ENCODE data around the gene KCTD5.

Gene KCTD5

GRCh38 chr16:2752850-2753732 is 70.8 kb downstream of the KCTD5 start:
- DNase-seq = peak; percentile 95

GRCh38 chr16:2753733-2754020 is 71.4 kb downstream of the KCTD5 start:
- DNase-seq = peak; percentile 39

- DNase-seq = no peak
These were observed 72.8 kb downstream of the KCTD5 start for GRCh38 chr16:2755158-2755557.

- DNase-seq = no peak
These were observed 74.1 kb downstream of the KCTD5 start for GRCh38 chr16:2756288-2757015.

GRCh38 chr16:2757344-2757743 is 75.0 kb downstream of the KCTD5 start:
- no peak for DNase-seq

All from RPMI8226 (cell line).